NCI-H526 treated with DMSO at 0.1 percent for 48 hours (cell line): ENCODE results near the gene MANF.
"Not testable (repeated sequence)": the region's sequence is repeated elsewhere in the genome, so short reads cannot be mapped to it uniquely, and the experiment has no call there.

Experiments
- DNase-seq: peaks from one replicate; lab custom pipeline; 2025; lab: John Stamatoyannopoulos, UW

The MANF gene

GRCh38 chr3:51373658-51374421 lies 11.3 kb upstream of the MANF start:
- no peak for DNase-seq

- DNase-seq, result no peak
Observed at GRCh38 chr3:51374456-51374855, 10.6 kb upstream of the MANF start.

GRCh38 chr3:51375136-51375535 lies 10.0 kb upstream of the MANF start:
- DNase-seq, result no peak

GRCh38 chr3:51375571-51375970 lies 9.5 kb upstream of the MANF start:
- no peak for DNase-seq

- no peak for DNase-seq
Observed at GRCh38 chr3:51378065-51378464, 7.0 kb upstream of the MANF start.

- DNase-seq, result no peak
Observed at GRCh38 chr3:51378726-51379125, 6.4 kb upstream of the MANF start.

- DNase-seq, result no peak
Observed at GRCh38 chr3:51379301-51379700, 5.8 kb upstream of the MANF start.

- DNase-seq, result no peak
Observed at GRCh38 chr3:51379746-51380455, 5.2 kb upstream of the MANF start.

- DNase-seq, result no peak
Observed at GRCh38 chr3:51380601-51381332, 4.3 kb upstream of the MANF start.

GRCh38 chr3:51381333-51381705 lies 3.8 kb upstream of the MANF start:
- no peak for DNase-seq

GRCh38 chr3:51382076-51382745 lies 2.9 kb upstream of the MANF start:
- DNase-seq, result no peak

- no peak for DNase-seq
Observed at GRCh38 chr3:51382947-51383578, 2.0 kb upstream of the MANF start.

GRCh38 chr3:51384055-51384725 lies 901 bp upstream of the MANF start:
- no peak for DNase-seq

- DNase-seq, result no peak
Observed at GRCh38 chr3:51385621-51386091, 565 bp downstream of the MANF start.

GRCh38 chr3:51386159-51386851 lies 1.2 kb downstream of the MANF start:
- DNase-seq, result no peak

- no peak for DNase-seq
Observed at GRCh38 chr3:51386852-51387229, 1.8 kb downstream of the MANF start.

GRCh38 chr3:51387281-51387680 lies 2.2 kb downstream of the MANF start:
- DNase-seq, result not testable (repeated sequence)

GRCh38 chr3:51388286-51389029 lies 3.4 kb downstream of the MANF start:
- DNase-seq, result peak; percentile 32

GRCh38 chr3:51389423-51390183 lies 4.5 kb downstream of the MANF start:
- peak; percentile 24 for DNase-seq
